GM18907 (cell line): Measurements from ENCODE around the gene PXDC1.
"Not testable (repeated sequence)": the region's sequence is repeated elsewhere in the genome, so short reads cannot be mapped to it uniquely, and the experiment has no call there.

ENCODE experiments used
- ATAC-seq: cut with Tn5 transposase; IDR thresholded peaks from one replicate; pipeline ENCODE4 v1.9.1; 2021; ENCODE audit warnings: mild to moderate bottlenecking, moderate library complexity; ENCODE audit not compliant: unreplicated experiment

The PXDC1 gene

DNA sequence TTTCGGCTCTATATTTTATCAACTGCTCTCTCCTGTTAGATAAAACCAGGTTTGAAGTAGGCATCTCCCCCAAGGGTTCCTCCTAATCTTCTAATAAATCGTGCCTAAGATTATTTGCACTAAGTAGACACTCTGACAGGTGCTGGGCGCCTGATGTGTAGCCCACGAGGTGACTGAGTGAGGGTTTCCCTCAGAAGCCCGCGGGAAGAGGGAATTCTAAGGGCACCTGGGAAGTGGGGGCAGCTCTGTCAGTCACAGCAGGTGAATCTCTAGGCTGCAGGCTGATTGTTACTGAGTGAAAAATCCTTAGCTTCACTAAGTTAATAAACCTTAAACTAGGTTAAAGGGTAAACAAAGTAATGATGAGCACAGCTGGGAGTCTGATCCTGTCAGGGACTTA is 68.2 kb downstream of the PXDC1 start:
- no peak for ATAC-seq

DNA sequence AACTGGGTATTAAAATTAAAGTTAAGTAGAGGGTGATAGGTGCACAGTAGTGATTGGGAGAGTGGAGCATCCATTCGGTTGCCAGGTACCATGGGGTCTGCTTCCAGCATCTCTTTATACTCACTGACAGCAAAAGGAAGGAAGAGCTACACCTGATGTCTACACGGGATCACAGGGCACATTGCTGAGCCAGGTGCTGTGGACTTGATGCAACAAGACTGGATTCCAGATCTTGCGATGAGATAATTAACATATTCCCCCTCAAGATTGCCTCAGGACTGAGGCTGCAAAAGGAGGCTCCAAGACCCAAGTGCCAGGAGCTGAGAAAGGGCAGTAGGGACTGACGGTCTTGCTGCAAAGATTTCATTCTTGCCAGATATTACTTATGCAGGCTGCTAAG is 72.6 kb downstream of the PXDC1 start:
- ATAC-seq, result no peak

DNA sequence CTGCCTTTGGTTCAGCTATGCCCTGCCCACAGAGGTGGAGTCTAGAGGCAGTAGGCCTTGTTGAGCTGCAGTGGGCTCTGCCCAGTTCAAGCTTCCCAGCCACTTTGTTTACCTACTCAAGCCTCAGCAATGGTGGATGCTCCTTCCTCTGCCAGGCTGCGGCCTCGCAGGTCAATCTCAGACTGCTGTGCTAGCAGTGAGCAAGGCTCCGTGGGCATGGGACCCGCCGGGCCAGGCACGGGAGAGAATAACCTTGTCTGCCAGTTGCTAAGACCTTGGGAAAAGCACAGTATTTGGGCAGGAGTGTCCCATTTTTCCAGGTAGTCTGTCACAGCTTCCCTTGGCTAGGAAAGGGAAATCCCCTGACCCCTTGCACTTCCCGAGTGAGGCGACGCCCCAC is 73.8 kb downstream of the PXDC1 start:
- ATAC-seq, result not testable (repeated sequence)

DNA sequence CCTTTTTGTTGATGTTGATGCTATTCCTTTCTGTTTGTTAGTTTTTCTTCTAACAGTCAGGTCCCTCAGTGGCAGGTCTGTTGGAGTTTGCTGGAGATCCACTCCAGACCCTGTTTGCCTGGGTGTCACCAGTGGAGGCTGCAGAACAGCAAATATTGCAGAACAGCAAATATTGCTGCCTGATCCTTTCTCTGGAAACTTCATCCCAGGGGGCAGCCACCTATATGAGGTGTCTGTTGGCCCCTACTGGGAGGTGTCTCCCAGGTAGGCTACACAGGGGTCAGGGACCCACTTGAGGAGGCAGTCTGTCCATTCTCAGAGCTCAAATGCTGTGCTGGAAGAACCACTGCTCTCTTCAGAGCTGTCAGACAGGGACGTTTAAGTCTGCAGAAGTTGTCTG is 74.2 kb downstream of the PXDC1 start:
- not testable (repeated sequence) for ATAC-seq
